ENCODE data around the gene TPPP.
"Not testable (repeated sequence)": the region's sequence is repeated elsewhere in the genome, so short reads cannot be mapped to it uniquely, and the experiment has no call there.

TPPP gene

GRCh38 chr5:645421-645820, 47.7 kb downstream of the TPPP start:
- DNase-seq (ENCODE audit: low read depth): no peak

GRCh38 chr5:644971-645370, 48.2 kb downstream of the TPPP start:
- DNase-seq (ENCODE audit: low read depth): no peak

GRCh38 chr5:644509-644908, 48.6 kb downstream of the TPPP start:
- DNase-seq (ENCODE audit: low read depth): no peak

- no peak for DNase-seq (ENCODE audit: low read depth)
Measured at GRCh38 chr5:643811-644271, 49.3 kb downstream of the TPPP start.

- DNase-seq (ENCODE audit: low read depth): no peak
Measured at GRCh38 chr5:643351-643801, 49.8 kb downstream of the TPPP start.

GRCh38 chr5:642481-642880, 50.7 kb downstream of the TPPP start:
- no peak for DNase-seq (ENCODE audit: low read depth)

GRCh38 chr5:641331-641765, 51.8 kb downstream of the TPPP start:
- no peak for DNase-seq (ENCODE audit: low read depth)

GRCh38 chr5:640461-641330, 52.5 kb downstream of the TPPP start:
- no peak for DNase-seq (ENCODE audit: low read depth)

GRCh38 chr5:639584-640213, 53.5 kb downstream of the TPPP start:
- DNase-seq (ENCODE audit: low read depth): no peak

GRCh38 chr5:639253-639530, 54.0 kb downstream of the TPPP start:
- DNase-seq (ENCODE audit: low read depth): no peak

- DNase-seq (ENCODE audit: low read depth): no peak
Measured at GRCh38 chr5:638501-639252, 54.5 kb downstream of the TPPP start.

- no peak for DNase-seq (ENCODE audit: low read depth)
Measured at GRCh38 chr5:637581-638450, 55.3 kb downstream of the TPPP start.

- DNase-seq (ENCODE audit: low read depth): no peak
Measured at GRCh38 chr5:636951-637350, 56.2 kb downstream of the TPPP start.

GRCh38 chr5:635306-636055, 57.7 kb downstream of the TPPP start:
- no peak for DNase-seq (ENCODE audit: low read depth)

GRCh38 chr5:634191-634590, 59.0 kb downstream of the TPPP start:
- no peak for DNase-seq (ENCODE audit: low read depth)

- no peak for DNase-seq (ENCODE audit: low read depth)
Measured at GRCh38 chr5:633501-633955, 59.6 kb downstream of the TPPP start.

- not testable (repeated sequence) for DNase-seq (ENCODE audit: low read depth)
Measured at GRCh38 chr5:628351-629205, 64.6 kb downstream of the TPPP start.

GRCh38 chr5:627840-628239, 65.3 kb downstream of the TPPP start:
- DNase-seq (ENCODE audit: low read depth): no peak

- DNase-seq (ENCODE audit: low read depth): no peak
Measured at GRCh38 chr5:626850-627249, 66.3 kb downstream of the TPPP start.

GRCh38 chr5:625516-625915, 67.6 kb downstream of the TPPP start:
- DNase-seq (ENCODE audit: low read depth): no peak

Measured in CMK (cell line).